ENCODE measurements around the gene KCNH8. TPM values are rescaled to one million over a fixed set of nuclear protein-coding genes. Genes with fewer than 3 reads are reported as not detected.

The KCNH8 gene
- total RNA-seq, 1 experiment from 2014 or later = 0.12 TPM

DNA sequence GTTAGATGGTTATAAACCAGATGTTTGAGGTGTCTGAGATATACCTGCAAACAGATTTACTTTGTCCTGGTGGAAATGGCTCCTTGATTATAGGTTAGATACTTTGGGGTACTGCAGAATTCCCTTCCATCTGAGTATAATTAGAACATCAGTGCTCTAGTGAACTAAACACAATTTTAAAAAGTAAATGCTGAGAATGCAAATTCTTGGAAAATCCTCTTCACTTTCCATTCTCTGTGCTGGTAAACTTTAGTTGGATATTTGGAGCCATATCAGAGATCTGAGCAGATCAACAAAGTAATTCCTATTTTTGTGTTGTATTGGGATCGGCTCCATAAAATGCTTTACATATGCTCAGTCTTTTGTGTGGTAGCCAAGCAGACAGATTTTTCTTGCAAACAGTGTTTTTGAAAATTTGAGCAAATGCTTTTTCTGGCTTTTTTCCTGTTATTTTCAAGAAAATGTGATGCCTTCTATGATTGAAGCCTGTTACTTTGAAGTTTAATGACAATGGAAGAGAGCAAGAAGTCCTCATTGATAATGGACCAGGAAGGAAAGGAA is 37.9 kb upstream of the KCNH8 start:
- H3K79me2 ChIP-seq (ENCODE audit: insufficient read depth, low read length) = no peaks in the 10 kb centered on the region
- H3K4me2 ChIP-seq (ENCODE audit: low read length) = no peak overlapping the region
- H3K36me3 ChIP-seq (ENCODE audit: control insufficient read depth in 1 of 2, insufficient read depth in 2 of 2, low read length in 2 of 2) = no peaks in the 10 kb centered on the region
- H3K4me3 ChIP-seq (replicated peaks in 1 of 2; ENCODE audit: low read depth in 1 of 2, low read length in 2 of 2) = no peak overlapping the region
- H4K20me1 ChIP-seq (ENCODE audit: insufficient read depth) = no peaks in the 10 kb centered on the region
- BruUV-seq (replicated peaks) = no TSS peak
- H3K9me3 ChIP-seq (ENCODE audit: control insufficient read depth in 1 of 2, insufficient read depth in 1 of 2, low read depth in 1 of 2, low read length in 2 of 2) = peaks cover 7 to 9% of the 10 kb centered on the region in 2 experiments; a peak in 2 of 4 replicates
- ChIA-PET CTCF (no interaction called here), RAD21 (ENCODE audit: low non-redundant PET in 1 of 2, low total read pairs in 2 of 2, uncharacterized antibody in 2 of 2, unreplicated experiment in 2 of 2) (no interaction called here), POLR2A (no interaction called here)
- no peak for TF ChIP-seq EZH2 (IDR thresholded peaks at IDR 0.05)
- TF ChIP-seq EGR1 (IDR thresholded peaks at IDR 0.05; ENCODE audit: low read depth) = no peak
- TF ChIP-seq FOSL1 (IDR thresholded peaks at IDR 0.05; ENCODE audit: low read depth) = no peak
- no peak for TF ChIP-seq ZNF274 (IDR thresholded peaks at IDR 0.05; ENCODE audit: low read depth, low read length)
- TF ChIP-seq JUND (IDR thresholded peaks at IDR 0.05) = no peak
- TF ChIP-seq SRF (IDR thresholded peaks at IDR 0.05; ENCODE audit: low read depth) = no peak
- TF ChIP-seq TCF7L2 (IDR thresholded peaks at IDR 0.05; ENCODE audit: borderline replicate concordance, extremely low read depth, insufficient read depth, insufficient read length) = no peak
- no peak for TF ChIP-seq CEBPB (IDR thresholded peaks at IDR 0.05; ENCODE audit: low read depth)
- no peak for TF ChIP-seq ZBTB33 (IDR thresholded peaks at IDR 0.05; ENCODE audit: extremely low read depth, insufficient replicate concordance, low read length)
- TF ChIP-seq POLR2AphosphoS5 (IDR thresholded peaks at IDR 0.05; ENCODE audit: low read depth, low read length) = no peak
- TF ChIP-seq, protein P1, sequence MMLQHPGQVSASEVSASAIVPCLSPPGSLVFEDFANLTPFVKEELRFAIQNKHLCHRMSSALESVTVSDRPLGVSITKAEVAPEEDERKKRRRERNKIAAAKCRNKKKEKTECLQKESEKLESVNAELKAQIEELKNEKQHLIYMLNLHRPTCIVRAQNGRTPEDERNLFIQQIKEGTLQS (IDR thresholded peaks at IDR 0.05) = no peak
- TF ChIP-seq ZFX (IDR thresholded peaks at IDR 0.05) = no peak
- TF ChIP-seq EZH2phosphoT487 (IDR thresholded peaks at IDR 0.05; ENCODE audit: borderline replicate concordance) = no peak
- TF ChIP-seq MAX (IDR thresholded peaks at IDR 0.05) = no peak
- TF ChIP-seq YY1 (IDR thresholded peaks at IDR 0.05; ENCODE audit: extremely low read depth, insufficient replicate concordance, low read depth, low read length) = no peak
- no peak for TF ChIP-seq ELF1 (IDR thresholded peaks at IDR 0.05; ENCODE audit: borderline replicate concordance, low read depth)
- TF ChIP-seq RAD21 (IDR thresholded peaks at IDR 0.05; ENCODE audit: low read depth) = no peak
- TF ChIP-seq SP1 (IDR thresholded peaks at IDR 0.05; ENCODE audit: low read depth) = no peak
- no peak for TF ChIP-seq CBX3 (IDR thresholded peaks at IDR 0.05; ENCODE audit: low read depth)
- no peak overlapping the region for H3K9ac ChIP-seq (ENCODE audit: low read length)
- intact Hi-C loops (cut with micrococcal nuclease) = no loop called here
- no peak for ATAC-seq
- no peaks in the 10 kb centered on the region for H3K27me3 ChIP-seq (ENCODE audit: insufficient read depth, low read length)
- H3K9me2 ChIP-seq (ENCODE audit: insufficient read depth) = no peaks in the 10 kb centered on the region
- H2AFZ ChIP-seq (ENCODE audit: low read depth, low read length, poor library complexity, severe bottlenecking) = no peak overlapping the region
- H3K27ac ChIP-seq (ENCODE audit: low read depth, low read length) = no peak overlapping the region
- DNase-seq (ENCODE audit: low read depth, low spot score) = no peak
- H3K4me1 ChIP-seq (ENCODE audit: control insufficient read depth in 1 of 2, insufficient read depth in 2 of 2, low read length in 2 of 2) = no peaks in the 10 kb centered on the region

Data from HCT116 (cell line).